Heart right ventricle (tissue), 16 donors: ENCODE measurements around the gene NTPCR. TPM values are rescaled to one million over a fixed set of nuclear protein-coding genes. Genes with fewer than 3 reads are reported as not detected.
A peak's percentile ranks its signal among the peaks of the same experiment; 100 is the strongest.

Experiments
- ATAC-seq, 8 donors: fragments of 200-7000 bp; cut with Tn5 transposase; one replicate each; pipeline ENCODE4 v1.9.1; 2020; ENCODE audit warnings: mild to moderate bottlenecking in 8 of 8, moderate library complexity in 8 of 8, moderate number of reproducible peaks in 1 of 8
- DNase-seq, 2 donors: peaks; one replicate each; pipeline ENCODE4 v3.0.0-alpha.2; 2020
- H3K27ac ChIP-seq, 10 donors: fragments of 200-600 bp; sonication (generic) in 2 of 10; one replicate each; pipeline versions ENCODE4 v1.5.0 to v1.8.0; 2020 to 2022; ENCODE audit warnings: mild to moderate bottlenecking in 3 of 10
- H3K27me3 ChIP-seq, 7 donors: fragments of 200-600 bp; one replicate each; pipeline ENCODE4 v1.8.0; 2021 to 2022; ENCODE audit warnings: mild to moderate bottlenecking in 2 of 7
- H3K36me3 ChIP-seq, 9 donors: fragments of 200-600 bp; sonication (generic) in 1 of 9; one replicate each; pipeline versions ENCODE4 v1.5.0 to v1.8.0; 2020 to 2022; ENCODE audit warnings: mild to moderate bottlenecking in 2 of 9
- H3K4me1 ChIP-seq, 9 donors: fragments of 200-600 bp; sonication (generic) in 1 of 9; one replicate each; pipeline versions ENCODE4 v1.5.0 to v1.8.0; 2020 to 2022; ENCODE audit warnings: mild to moderate bottlenecking in 4 of 9
- H3K4me3 ChIP-seq, 10 donors: fragments of 200-600 bp; sonication (generic) in 2 of 10; one replicate each; pipeline versions ENCODE4 v1.5.0 to v1.8.0; 2020 to 2022; ENCODE audit warnings: mild to moderate bottlenecking in 7 of 10, moderate library complexity in 2 of 10
- H3K9me3 ChIP-seq, 11 donors: fragments of 200-600 bp in 10 of 11; sonication (generic) in 2 of 11; one replicate each; pipeline versions ENCODE4 v1.5.0 to v1.8.0; 2013 to 2022; ENCODE audit warnings: mild to moderate bottlenecking in 2 of 11, control low read depth in 1 of 11, moderate library complexity in 1 of 11
- WGBS, 2 donors: extraction: QIAGEN DNeasy Blood & Tissue Kit; methylation state at CpG; one replicate each; pipeline ENCODE4 v1.1.7; 2013; ENCODE audit warnings: inconsistent platforms in 1 of 2; 5-methylcytosine and 5-hydroxymethylcytosine counted together
- intact Hi-C, 10 donors: fragments of 100-400 bp; cut with DNase I; formaldehyde crosslinking; loops; one replicate each; pipeline versions ENCODE4 v1.11.1 to v1.14.2; 2022
- polyA plus RNA-seq, 2 donors: library from polyadenylated mRNA; stranded (reverse); fragments of 200-250 nt; gene quantifications; one replicate each; pipeline ENCODE4 v1.2.3, GENCODE V29; 2013
- total RNA-seq, 10 donors: library from RNA; stranded (reverse); fragmentation: NEBNext Ultra II Directional in 3 of 10; extraction: Animal tissue kit (Norgen Biotek cat#: 25700) in 3 of 10; gene quantifications; one replicate each; pipeline versions ENCODE4 v1.2.1 to v1.2.4, GENCODE V29; 2021 to 2023
- TF ChIP-seq, protein P1 (sequence below), 9 donors: fragments of 200-600 bp; sonication (generic) in 2 of 9; IDR thresholded peaks; one replicate each; pipeline versions ENCODE4 v1.5.0 to v1.8.0; 2021 to 2022; ENCODE audit warnings: antibody characterized with exemption in 9 of 9, mild to moderate bottlenecking in 5 of 9, moderate library complexity in 1 of 9
- donor health status: Arrhythmogenic right ventricular cardiomyopathy.
- donor health status: ischemic (EF 13 %, LVEDD 7.1; RV severe dilation, severe dysfunction).
- donor health status: healthy with polysubstance abuse.
- donor health status: DM: no; HTN: yes; CAD: no.
- donor health status: DM: no; HTN: no; CAD: no.
- donor health status: ischemic (EF 25% LVEDD 6.9; RV normal size, moderate dysfunction).
- donor health status: ischemic (EF 25% LVEDD 5.7; RV mildly dilated, moderate dysfunction).
- donor health status: healthy.
- donor health status: DM: yes; HTN: yes; CAD: no.
- donor health status: Ischemic cardiomyopathy.
- donor health status: ischemic (EF 35%, LVEDD 5.7; RV mildly dilated, moderate dysfunction).
- donor health status: nonischemic (EF 11% LVEDD 7.7; RV severe dilation, severe dysfunction).
- donor health status: DM: yes; HTN: yes; CAD: no.
- donor health status: PGD.
- donor health status: ischemic (EF 29% LVEDD 5.4; RV normal size, mild dysfunction).
- donor health status: nonischemic (EF 23%, LVEDD 6.1; RV moderate dilation, normal function).

NTPCR gene
- total and polyA plus RNA-seq, 12 donors, result 51.2 to 88.4 (median 56.8) TPM

DNA sequence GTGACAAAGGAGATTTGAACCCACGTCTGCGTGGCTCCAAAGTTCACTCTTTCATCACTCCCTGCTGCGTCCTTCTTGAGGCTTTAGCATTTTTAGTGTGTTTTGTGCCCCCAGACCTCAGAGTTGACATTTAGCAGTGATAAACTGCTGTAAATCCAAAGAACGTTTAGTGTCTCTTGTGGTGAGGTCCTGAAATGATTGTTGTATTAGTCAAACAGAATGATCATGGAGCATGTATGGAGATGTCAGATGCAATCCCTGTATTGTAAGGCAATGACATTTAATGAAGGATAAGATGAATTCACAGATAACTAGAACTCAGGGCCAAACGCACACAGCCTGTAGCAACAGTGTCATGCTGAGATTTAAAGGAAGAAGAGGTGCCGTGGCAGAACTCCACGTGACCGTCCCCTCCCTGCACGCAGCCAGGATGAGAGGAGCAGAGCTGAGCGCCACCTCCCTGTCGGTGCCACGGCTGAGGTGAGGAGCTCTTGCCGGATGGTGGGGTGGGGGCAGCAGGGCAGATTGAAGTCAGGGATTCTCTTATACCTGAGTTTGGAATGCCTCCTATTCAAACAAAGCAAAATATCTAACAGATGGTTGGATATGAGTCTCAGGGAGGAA is 30.1 kb downstream of the NTPCR start:
- DNase-seq (no peak), ATAC-seq (no peak)
- TF ChIP-seq, protein P1, sequence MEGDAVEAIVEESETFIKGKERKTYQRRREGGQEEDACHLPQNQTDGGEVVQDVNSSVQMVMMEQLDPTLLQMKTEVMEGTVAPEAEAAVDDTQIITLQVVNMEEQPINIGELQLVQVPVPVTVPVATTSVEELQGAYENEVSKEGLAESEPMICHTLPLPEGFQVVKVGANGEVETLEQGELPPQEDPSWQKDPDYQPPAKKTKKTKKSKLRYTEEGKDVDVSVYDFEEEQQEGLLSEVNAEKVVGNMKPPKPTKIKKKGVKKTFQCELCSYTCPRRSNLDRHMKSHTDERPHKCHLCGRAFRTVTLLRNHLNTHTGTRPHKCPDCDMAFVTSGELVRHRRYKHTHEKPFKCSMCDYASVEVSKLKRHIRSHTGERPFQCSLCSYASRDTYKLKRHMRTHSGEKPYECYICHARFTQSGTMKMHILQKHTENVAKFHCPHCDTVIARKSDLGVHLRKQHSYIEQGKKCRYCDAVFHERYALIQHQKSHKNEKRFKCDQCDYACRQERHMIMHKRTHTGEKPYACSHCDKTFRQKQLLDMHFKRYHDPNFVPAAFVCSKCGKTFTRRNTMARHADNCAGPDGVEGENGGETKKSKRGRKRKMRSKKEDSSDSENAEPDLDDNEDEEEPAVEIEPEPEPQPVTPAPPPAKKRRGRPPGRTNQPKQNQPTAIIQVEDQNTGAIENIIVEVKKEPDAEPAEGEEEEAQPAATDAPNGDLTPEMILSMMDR (IDR thresholded peaks at IDR 0.05), result no peak
- intact Hi-C loops, result no loop called here
- Histone ChIP-seq H3K27me3 (no peaks in the 10 kb centered on the region), H3K27ac (no peak overlapping the region), H3K36me3 (peaks cover 0 to 47% (median 10%) of the 10 kb centered on the region in 9 donors), H3K4me3 (no peak overlapping the region), H3K4me1 (peaks cover 0 to 18% (median 3%) of the 10 kb centered on the region in 9 donors), H3K9me3 (no peaks in the 10 kb centered on the region)
- WGBS, 2 donors, result 71 to 74% methylated on average over 13 of the region's 13 CpGs

DNA sequence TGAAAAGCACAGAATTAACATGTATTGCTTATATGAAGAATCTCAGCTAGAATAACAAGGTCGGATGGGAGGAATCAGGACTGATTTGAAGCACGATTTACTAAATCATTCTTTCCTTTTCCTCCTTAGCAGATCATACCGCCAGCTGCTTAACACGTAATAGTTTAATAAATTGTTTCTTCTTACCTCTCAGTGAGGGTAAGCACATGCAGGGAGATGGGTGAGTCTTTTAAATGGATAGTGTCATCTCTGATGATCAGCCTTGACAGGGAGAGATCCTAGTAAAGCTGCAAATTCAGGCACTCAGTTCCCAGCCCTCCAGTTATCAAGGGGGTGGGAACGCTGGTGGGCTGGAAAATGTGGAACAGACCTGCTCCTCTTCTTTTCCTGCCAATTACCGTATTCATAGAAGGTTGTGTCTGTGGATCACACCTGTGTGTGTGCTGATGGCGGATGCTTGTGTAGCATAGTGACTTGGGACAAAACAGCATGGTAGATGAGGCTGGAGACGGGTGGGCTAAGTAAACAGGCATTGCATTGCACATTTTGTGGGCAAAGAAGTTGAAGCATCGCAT is 30.7 kb downstream of the NTPCR start:
- intact Hi-C loops, result no loop called here
- ATAC-seq, result no peak
- peaks cover 0 to 41% (median 10%) of the 10 kb centered on the region in 9 donors for H3K36me3 ChIP-seq
- H3K4me1 ChIP-seq, result peaks cover 0 to 18% (median 3%) of the 10 kb centered on the region in 9 donors
- WGBS, 2 donors, result 88 to 92% methylated on average over 9 of the region's 9 CpGs
- TF ChIP-seq, protein P1 (IDR thresholded peaks at IDR 0.05), result no peak
- H3K27ac ChIP-seq, result no peak overlapping the region
- no peak overlapping the region for H3K4me3 ChIP-seq
- H3K27me3 ChIP-seq, result no peaks in the 10 kb centered on the region
- H3K9me3 ChIP-seq, result no peaks in the 10 kb centered on the region
- DNase-seq, result no peak

DNA sequence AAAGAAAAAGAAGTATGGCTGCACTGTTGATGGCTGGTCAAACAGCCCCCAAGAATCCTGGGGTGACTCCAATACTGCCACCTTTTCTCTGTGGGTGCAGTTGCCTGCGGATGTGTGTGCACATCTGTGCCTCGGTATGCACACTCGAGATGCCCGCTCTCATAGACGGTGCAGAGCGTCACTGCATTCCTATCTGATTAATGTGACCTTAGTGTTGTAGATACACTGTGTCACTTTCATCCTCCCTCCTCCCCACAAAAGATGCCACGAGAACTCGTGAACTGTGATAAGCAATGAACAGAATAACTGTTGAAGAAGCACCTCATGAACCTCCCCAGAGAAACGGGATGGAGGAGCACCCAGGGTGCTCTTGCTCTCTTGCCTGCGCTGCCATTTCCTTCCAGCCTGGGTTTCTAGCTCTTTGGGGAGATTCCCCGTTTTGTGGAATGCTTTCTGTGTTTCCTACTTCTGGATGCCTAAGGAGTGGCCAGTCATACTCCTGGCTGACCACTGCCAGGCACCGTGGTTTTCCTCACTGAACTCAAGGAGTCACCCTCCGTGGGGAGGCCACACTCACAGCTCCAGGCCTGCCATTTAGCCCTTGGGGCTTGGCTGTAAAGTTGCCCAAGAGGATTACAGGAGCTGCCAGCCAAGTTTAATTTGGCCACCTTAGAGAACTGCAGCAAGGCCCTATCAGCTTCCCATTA is 32.0 kb downstream of the NTPCR start:
- WGBS, 2 donors, result 69 to 75% methylated on average over 13 of the region's 13 CpGs
- intact Hi-C loops, result no loop called here
- peaks cover 0 to 28% (median 5%) of the 10 kb centered on the region in 9 donors for H3K36me3 ChIP-seq
- H3K4me3 ChIP-seq, result no peak overlapping the region
- TF ChIP-seq, protein P1 (IDR thresholded peaks at IDR 0.05), result no peak
- H3K4me1 ChIP-seq, result peaks cover 0 to 21% (median 3%) of the 10 kb centered on the region in 9 donors
- H3K27ac ChIP-seq, result no peak overlapping the region
- no peaks in the 10 kb centered on the region for H3K9me3 ChIP-seq
- H3K27me3 ChIP-seq, result no peaks in the 10 kb centered on the region
- DNase-seq (no peak), ATAC-seq (peak in 2 of 8 donors; percentile 23 to 49)

DNA sequence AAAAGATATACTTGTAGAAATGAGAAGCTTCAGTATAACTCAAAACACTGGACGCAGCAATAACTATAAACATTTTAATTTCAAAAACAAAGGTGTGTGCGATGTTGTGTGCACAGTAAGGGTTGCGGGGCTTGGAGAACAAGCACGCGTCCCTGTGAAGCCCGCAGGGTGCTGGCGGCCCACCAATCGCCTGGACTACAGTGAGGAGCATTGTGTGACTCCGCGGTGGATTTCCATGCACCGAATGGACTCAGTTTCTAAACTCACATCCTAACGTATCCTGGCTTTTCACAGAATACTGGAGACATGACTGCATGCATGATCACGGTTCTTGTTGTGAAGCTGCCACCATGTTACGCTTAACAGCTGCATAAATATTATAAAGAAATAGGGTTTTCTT is 33.0 kb downstream of the NTPCR start:
- no peak for ATAC-seq
- TF ChIP-seq, protein P1 (IDR thresholded peaks at IDR 0.05), result no peak
- Histone ChIP-seq H3K4me1 (peaks cover 0 to 17% (median 0%) of the 10 kb centered on the region in 9 donors), H3K9me3 (no peaks in the 10 kb centered on the region), H3K36me3 (peaks cover 0 to 18% (median 3%) of the 10 kb centered on the region in 9 donors), H3K4me3 (no peak overlapping the region), H3K27me3 (no peaks in the 10 kb centered on the region), H3K27ac (no peak overlapping the region)
- 96 to 97% methylated on average over 14 of the region's 14 CpGs for WGBS, 2 donors
- no peak for DNase-seq
- intact Hi-C loops, result no loop called here
